T-helper 1 cell treated with Interleukin-12 subunit alpha and Interleukin-12 subunit beta and Interleukin-4 antibody, amounts not matched to agents 30 μg/mL and 1 μg/mL, for 36 hours (primary cell): ENCODE measurements around the gene CLDN6.
A peak's percentile ranks its signal among the peaks of the same experiment; 100 is the strongest.
"Not testable (repeated sequence)": the region's sequence is repeated elsewhere in the genome, so short reads cannot be mapped to it uniquely, and the experiment has no call there.

Experiments
- H3K27ac Mint-ChIP-seq: one replicate; pipeline ENCODE4 v1.8.0; 2021; ENCODE audit warnings: mild to moderate bottlenecking, mixed read lengths
- H3K27me3 Mint-ChIP-seq: one replicate; pipeline ENCODE4 v1.8.0; 2021; ENCODE audit warnings: low read depth, mixed read lengths
- H3K36me3 Mint-ChIP-seq: one replicate; pipeline ENCODE4 v1.8.0; 2021; ENCODE audit warnings: low read depth, mixed read lengths
- H3K4me1 Mint-ChIP-seq: one replicate; pipeline ENCODE4 v1.8.0; 2021; ENCODE audit warnings: low read depth, mixed read lengths
- H3K4me3 Mint-ChIP-seq: one replicate; pipeline ENCODE4 v1.8.0; 2021; ENCODE audit warnings: mild to moderate bottlenecking, moderate library complexity, mixed read lengths
- H3K9me3 Mint-ChIP-seq: one replicate; pipeline ENCODE4 v1.8.0; 2021; ENCODE audit warnings: mixed read lengths

The CLDN6 gene

GRCh38 chr16:3056336-3057180 is 38.6 kb upstream of the CLDN6 start:
- Mint-ChIP-seq H3K4me1 (peaks cover 51% of the 10 kb centered on the region), H3K27me3 (no peaks in the 10 kb centered on the region), H3K4me3 (peak overlapping the region; percentile 86), H3K9me3 (no peaks in the 10 kb centered on the region), H3K36me3 (peaks cover 47% of the 10 kb centered on the region), H3K27ac (peak overlapping the region; percentile 92)

GRCh38 chr16:3055734-3056115 is 37.7 kb upstream of the CLDN6 start:
- Mint-ChIP-seq H3K36me3 (peaks cover 54% of the 10 kb centered on the region), H3K27ac (peak overlapping the region; percentile 92), H3K4me3 (peak overlapping the region; percentile 84), H3K4me1 (peaks cover 57% of the 10 kb centered on the region)
- H3K9me3 Mint-ChIP-seq, H3K27me3 Mint-ChIP-seq: not testable (repeated sequence)

- no peaks in the 10 kb centered on the region for H3K9me3 Mint-ChIP-seq
- peak overlapping the region; percentile 92 for H3K27ac Mint-ChIP-seq
- peaks cover 57% of the 10 kb centered on the region for H3K4me1 Mint-ChIP-seq
- H3K27me3 Mint-ChIP-seq = no peaks in the 10 kb centered on the region
- H3K4me3 Mint-ChIP-seq = peak overlapping the region; percentile 84
- H3K36me3 Mint-ChIP-seq = peaks cover 55% of the 10 kb centered on the region
Observed at GRCh38 chr16:3054965-3055733, 37.2 kb upstream of the CLDN6 start.

- Mint-ChIP-seq H3K4me3 (peak overlapping the region; percentile 76), H3K27ac (peak overlapping the region; percentile 86), H3K36me3 (peaks cover 53% of the 10 kb centered on the region), H3K4me1 (peaks cover 63% of the 10 kb centered on the region)
- not testable (repeated sequence) for H3K27me3 Mint-ChIP-seq, H3K9me3 Mint-ChIP-seq
Observed at GRCh38 chr16:3053330-3053710, 35.3 kb upstream of the CLDN6 start.

- not testable (repeated sequence) for H3K27me3 Mint-ChIP-seq
- Mint-ChIP-seq H3K36me3 (peaks cover 56% of the 10 kb centered on the region), H3K4me1 (peaks cover 66% of the 10 kb centered on the region)
Observed at GRCh38 chr16:3052571-3053329, 34.8 kb upstream of the CLDN6 start.

GRCh38 chr16:3051494-3051893 is 33.5 kb upstream of the CLDN6 start:
- H3K9me3 Mint-ChIP-seq = no peaks in the 10 kb centered on the region
- peaks cover 6% of the 10 kb centered on the region for H3K27me3 Mint-ChIP-seq
- H3K4me1 Mint-ChIP-seq = peaks cover 60% of the 10 kb centered on the region
- H3K36me3 Mint-ChIP-seq = peaks cover 49% of the 10 kb centered on the region
- peak overlapping the region; percentile 87 for H3K27ac Mint-ChIP-seq
- peak overlapping the region; percentile 72 for H3K4me3 Mint-ChIP-seq

More at GRCh38 chr16:3052571-3053329, 34.8 kb upstream of the CLDN6 start:
- Mint-ChIP-seq H3K27ac (peak overlapping the region; percentile 82), H3K4me3 (peak overlapping the region; percentile 69)
- not testable (repeated sequence) for H3K9me3 Mint-ChIP-seq

GRCh38 chr16:3051009-3051408 is 33.0 kb upstream of the CLDN6 start:
- Mint-ChIP-seq H3K9me3 (no peaks in the 10 kb centered on the region), H3K27ac (peak overlapping the region; percentile 87), H3K27me3 (peaks cover 6% of the 10 kb centered on the region), H3K36me3 (peaks cover 49% of the 10 kb centered on the region), H3K4me1 (peaks cover 60% of the 10 kb centered on the region), H3K4me3 (peak overlapping the region; percentile 72)

GRCh38 chr16:3050487-3050886 is 32.5 kb upstream of the CLDN6 start:
- H3K27ac Mint-ChIP-seq = peak overlapping the region; percentile 87
- peaks cover 56% of the 10 kb centered on the region for H3K4me1 Mint-ChIP-seq
- no peaks in the 10 kb centered on the region for H3K9me3 Mint-ChIP-seq
- peaks cover 6% of the 10 kb centered on the region for H3K27me3 Mint-ChIP-seq
- peaks cover 45% of the 10 kb centered on the region for H3K36me3 Mint-ChIP-seq
- peak overlapping the region; percentile 72 for H3K4me3 Mint-ChIP-seq

GRCh38 chr16:3049921-3050481 is 32.0 kb upstream of the CLDN6 start:
- Mint-ChIP-seq H3K36me3 (peaks cover 44% of the 10 kb centered on the region), H3K4me1 (peaks cover 55% of the 10 kb centered on the region), H3K4me3 (peak overlapping the region; percentile 72), H3K9me3 (no peaks in the 10 kb centered on the region), H3K27ac (peak overlapping the region; percentile 87), H3K27me3 (peaks cover 10% of the 10 kb centered on the region)

- Mint-ChIP-seq H3K4me3 (peak overlapping the region; percentile 82), H3K27me3 (peaks cover 23% of the 10 kb centered on the region), H3K36me3 (peaks cover 32% of the 10 kb centered on the region), H3K9me3 (no peaks in the 10 kb centered on the region), H3K4me1 (peaks cover 48% of the 10 kb centered on the region), H3K27ac (peak overlapping the region; percentile 87)
Observed at GRCh38 chr16:3047387-3047720, 29.4 kb upstream of the CLDN6 start.

- Mint-ChIP-seq H3K27ac (peak overlapping the region; percentile 87), H3K27me3 (peaks cover 23% of the 10 kb centered on the region), H3K4me1 (peaks cover 43% of the 10 kb centered on the region), H3K36me3 (peaks cover 28% of the 10 kb centered on the region), H3K4me3 (peak overlapping the region; percentile 82), H3K9me3 (no peaks in the 10 kb centered on the region)
Observed at GRCh38 chr16:3046641-3047386, 28.8 kb upstream of the CLDN6 start.

- peak within 1 kb of the TSS; percentile 87 for H3K27ac Mint-ChIP-seq
- H3K36me3 Mint-ChIP-seq = peaks cover 22% of the 10 kb centered on the region
- peaks cover 36% of the 10 kb centered on the region for H3K4me1 Mint-ChIP-seq
- H3K9me3 Mint-ChIP-seq = no peaks in the 10 kb centered on the region
- H3K27me3 Mint-ChIP-seq = peaks cover 28% of the 10 kb centered on the region
- peak within 1 kb of the TSS; percentile 83 for H3K4me3 Mint-ChIP-seq
Observed at GRCh38 chr16:3045758-3046640, 28.0 kb upstream of the CLDN6 start, which contains the start of gene MMP25. TSS of gene MMP25 (plus strand) at chr16:3046561. CDS start at chr16:3046918, 357 bp downstream.

- peaks cover 40% of the 10 kb centered on the region for H3K27me3 Mint-ChIP-seq
- H3K4me1 Mint-ChIP-seq = peaks cover 26% of the 10 kb centered on the region
- peak overlapping the region; percentile 83 for H3K4me3 Mint-ChIP-seq
- H3K36me3 Mint-ChIP-seq = peaks cover 13% of the 10 kb centered on the region
- no peaks in the 10 kb centered on the region for H3K9me3 Mint-ChIP-seq
- peak overlapping the region; percentile 86 for H3K27ac Mint-ChIP-seq
Observed at GRCh38 chr16:3044708-3045107, 26.7 kb upstream of the CLDN6 start.
